Bronchial epithelial cell (primary cell): Measurements from ENCODE around the gene GPR35. TPM values are rescaled to one million over a fixed set of nuclear protein-coding genes. Genes with fewer than 3 reads are reported as not detected.

Experiments
- total RNA-seq: library from RNA; depleted of rRNA; stranded (reverse); fragments of >200 nt; gene quantifications from 2 replicates; pipeline ENCODE4 v1.2.1, GENCODE V29; 2014

Gene GPR35
- total RNA-seq, 1 donor from 2014 or later, result 0.26 TPM

Other genes starting within 250 kb of the GPR35 start
- gene GPC1, start 189.8 kb upstream of the GPR35 start, total RNA-seq, result 65.8 and 103 TPM in 2 replicates
- 10.8 and 15.8 TPM in 2 replicates for gene ANKMY1, start 67.5 kb upstream of the GPR35 start, total RNA-seq
- 1.9 and 2.1 TPM in 2 replicates for gene DUSP28, start 65.1 kb upstream of the GPR35 start, total RNA-seq
- 10.8 and 12.3 TPM in 2 replicates for gene RNPEPL1, start 57.0 kb upstream of the GPR35 start, total RNA-seq
- 13.4 and 22.4 TPM in 2 replicates for gene CAPN10, start 38.7 kb upstream of the GPR35 start, total RNA-seq
- gene AQP12B, start 57.4 kb downstream of the GPR35 start, total RNA-seq, result not detected in 2 replicates
- gene AQP12A, start 66.4 kb downstream of the GPR35 start, total RNA-seq, result not detected in 2 replicates
- not detected in 2 replicates for gene KIF1A, start 194.7 kb downstream of the GPR35 start, total RNA-seq
- not detected in 2 replicates for gene AGXT, start 243.3 kb downstream of the GPR35 start, total RNA-seq